Loucy (cell line): ENCODE results near the gene CCDC73.
"Not testable (repeated sequence)": the region's sequence is repeated elsewhere in the genome, so short reads cannot be mapped to it uniquely, and the experiment has no call there.

ENCODE experiments used
- CTCF ChIP-seq: fragments of 200-600 bp; sonication (generic); conservative IDR thresholded peaks from 2 replicates; pipeline ENCODE4 v1.5.1; 2014; ENCODE audit warnings: mild to moderate bottlenecking, antibody characterized with exemption, low read length
- EZH2phosphoT487 ChIP-seq: fragments of 200-600 bp; IDR thresholded peaks from 2 replicates; pipeline ENCODE4 v1.6.1; 2018; ENCODE audit warnings: antibody characterized with exemption, mild to moderate bottlenecking, moderate library complexity, borderline replicate concordance

GRCh38 chr11:32608826-32609225 is 185.6 kb downstream of the CCDC73 start:
- TF ChIP-seq CTCF, EZH2phosphoT487: not testable (repeated sequence)
